ENCODE measurements around the gene COL4A3.

The COL4A3 gene

DNA sequence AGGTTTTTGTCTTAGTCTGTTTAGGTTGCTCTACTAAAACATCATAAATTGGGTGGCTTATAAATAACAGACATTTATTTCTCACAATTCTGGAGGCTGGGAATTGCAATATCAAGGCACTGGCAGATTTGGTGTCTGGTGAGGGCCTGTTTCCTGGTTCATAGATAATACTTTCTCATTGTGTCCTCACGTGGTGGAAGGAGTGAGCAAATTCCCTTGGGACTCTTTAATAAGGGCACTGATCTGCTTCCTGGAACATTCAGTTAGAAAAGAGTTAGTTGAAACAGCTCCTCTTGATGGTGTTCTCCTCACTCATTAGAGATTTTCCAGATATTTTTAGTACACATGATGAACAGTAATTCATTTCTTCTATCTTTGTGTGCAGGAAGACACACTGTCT is 22.3 kb downstream of the COL4A3 start:
- Histone ChIP-seq H3K9me3 (ENCODE audit: low read length) (no peaks in the 10 kb centered on the region), H3K9ac (ENCODE audit: low read length) (no peak overlapping the region), H3K27me3 (ENCODE audit: insufficient read depth, low read length) (no peaks in the 10 kb centered on the region), H3K79me2 (ENCODE audit: insufficient read depth, low read length) (peaks cover 11% of the 10 kb centered on the region; the same call in 1 of the 2 replicates), H2AFZ (ENCODE audit: low read length) (no peak overlapping the region), H3F3A (ENCODE audit: insufficient read depth, low read length) (no peaks in the 10 kb centered on the region), H3K27ac (ENCODE audit: low read depth, low read length, poor library complexity, severe bottlenecking) (no peak overlapping the region), H3K4me1 (ENCODE audit: insufficient read depth, low read length, severe bottlenecking) (peaks cover 13% of the 10 kb centered on the region), H3K4me2 (ENCODE audit: low read length) (no peak overlapping the region), H4K20me1 (ENCODE audit: insufficient read depth, low read length) (no peaks in the 10 kb centered on the region), H3K9me2 (ENCODE audit: low read depth, low read length) (no peaks in the 10 kb centered on the region), H3K4me3 (ENCODE audit: low read depth, low read length, poor library complexity, severe bottlenecking) (no peak overlapping the region), H3K36me3 (ENCODE audit: insufficient read depth, low read length) (peaks cover 8% of the 10 kb centered on the region; the same call in 1 of the 2 replicates)
- TF ChIP-seq EZH2 (IDR thresholded peaks at IDR 0.05; ENCODE audit: borderline replicate concordance, low read length), result no peak

DNA sequence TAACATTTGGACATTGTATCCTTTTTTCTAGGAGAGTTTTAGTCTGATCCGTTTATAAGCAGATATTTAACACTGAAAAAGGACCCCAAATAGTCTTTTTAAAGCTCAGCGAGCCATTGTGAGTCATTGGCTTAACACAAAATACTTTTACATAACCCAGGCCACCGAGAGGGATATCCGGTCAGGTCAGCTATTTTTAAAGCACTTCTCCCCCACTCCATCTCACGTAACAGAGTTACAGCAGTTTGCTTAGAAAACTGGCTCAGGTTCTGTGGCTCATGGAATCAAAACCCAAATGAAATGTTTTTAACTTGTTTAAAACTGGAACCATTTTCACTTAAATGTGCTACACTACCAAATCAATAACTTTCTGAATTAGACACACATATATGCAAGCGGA is 23.9 kb downstream of the COL4A3 start:
- H3K4me3 ChIP-seq (ENCODE audit: low read depth, low read length, poor library complexity, severe bottlenecking), result no peak overlapping the region

DNA sequence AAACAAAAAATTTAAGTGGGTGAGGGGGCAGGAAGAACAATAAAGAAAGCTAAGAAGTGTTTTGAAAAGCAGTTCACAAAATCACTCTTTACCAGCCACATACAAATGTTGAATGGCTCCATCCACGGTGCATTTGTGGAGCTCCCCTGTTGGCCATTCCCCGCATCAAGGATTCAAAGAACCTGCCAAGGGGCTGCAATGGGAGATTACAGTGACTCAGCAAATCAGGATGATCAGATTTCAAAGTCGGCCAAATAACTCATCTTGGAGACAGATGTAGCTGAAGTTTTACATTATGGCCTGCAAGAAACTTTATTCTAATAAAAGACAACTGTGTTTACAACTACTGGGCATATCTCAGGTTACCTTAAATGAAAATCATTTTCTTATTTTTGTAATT is 26.9 kb downstream of the COL4A3 start:
- Histone ChIP-seq H2AFZ (ENCODE audit: low read length) (no peak overlapping the region), H3K4me3 (ENCODE audit: low read depth, low read length, poor library complexity, severe bottlenecking) (no peak overlapping the region), H3K79me2 (ENCODE audit: insufficient read depth, low read length) (peaks cover 7% of the 10 kb centered on the region; the same call in 1 of the 2 replicates), H3F3A (ENCODE audit: insufficient read depth, low read length) (no peaks in the 10 kb centered on the region), H3K27ac (ENCODE audit: low read depth, low read length, poor library complexity, severe bottlenecking) (no peak overlapping the region), H3K9me2 (ENCODE audit: low read depth, low read length) (no peaks in the 10 kb centered on the region), H3K9me3 (ENCODE audit: low read length) (no peaks in the 10 kb centered on the region), H3K4me1 (ENCODE audit: insufficient read depth, low read length, severe bottlenecking) (peaks cover 8% of the 10 kb centered on the region), H3K4me2 (ENCODE audit: low read length) (no peak overlapping the region), H3K36me3 (ENCODE audit: insufficient read depth, low read length) (peaks cover 6% of the 10 kb centered on the region; the same call in 1 of the 2 replicates), H4K20me1 (ENCODE audit: insufficient read depth, low read length) (no peaks in the 10 kb centered on the region), H3K27me3 (ENCODE audit: insufficient read depth, low read length) (no peaks in the 10 kb centered on the region), H3K9ac (ENCODE audit: low read length) (no peak overlapping the region)
- TF ChIP-seq EZH2 (IDR thresholded peaks at IDR 0.05; ENCODE audit: borderline replicate concordance, low read length), result no peak
- TF ChIP-seq, protein P1, sequence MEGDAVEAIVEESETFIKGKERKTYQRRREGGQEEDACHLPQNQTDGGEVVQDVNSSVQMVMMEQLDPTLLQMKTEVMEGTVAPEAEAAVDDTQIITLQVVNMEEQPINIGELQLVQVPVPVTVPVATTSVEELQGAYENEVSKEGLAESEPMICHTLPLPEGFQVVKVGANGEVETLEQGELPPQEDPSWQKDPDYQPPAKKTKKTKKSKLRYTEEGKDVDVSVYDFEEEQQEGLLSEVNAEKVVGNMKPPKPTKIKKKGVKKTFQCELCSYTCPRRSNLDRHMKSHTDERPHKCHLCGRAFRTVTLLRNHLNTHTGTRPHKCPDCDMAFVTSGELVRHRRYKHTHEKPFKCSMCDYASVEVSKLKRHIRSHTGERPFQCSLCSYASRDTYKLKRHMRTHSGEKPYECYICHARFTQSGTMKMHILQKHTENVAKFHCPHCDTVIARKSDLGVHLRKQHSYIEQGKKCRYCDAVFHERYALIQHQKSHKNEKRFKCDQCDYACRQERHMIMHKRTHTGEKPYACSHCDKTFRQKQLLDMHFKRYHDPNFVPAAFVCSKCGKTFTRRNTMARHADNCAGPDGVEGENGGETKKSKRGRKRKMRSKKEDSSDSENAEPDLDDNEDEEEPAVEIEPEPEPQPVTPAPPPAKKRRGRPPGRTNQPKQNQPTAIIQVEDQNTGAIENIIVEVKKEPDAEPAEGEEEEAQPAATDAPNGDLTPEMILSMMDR (IDR thresholded peaks at IDR 0.05; ENCODE audit: low read length), result no peak

More for the DNA sequence above, 23.9 kb downstream of the COL4A3 start:
- H3K9me3 ChIP-seq (ENCODE audit: low read length), result no peaks in the 10 kb centered on the region
- no peak overlapping the region for H3K9ac ChIP-seq (ENCODE audit: low read length)
- H3K4me2 ChIP-seq (ENCODE audit: low read length), result no peak overlapping the region
- TF ChIP-seq, protein P1 (IDR thresholded peaks at IDR 0.05; ENCODE audit: low read length), result no peak
- peaks cover 11% of the 10 kb centered on the region; the same call in 1 of the 2 replicates for H3K79me2 ChIP-seq (ENCODE audit: insufficient read depth, low read length)
- no peaks in the 10 kb centered on the region for H4K20me1 ChIP-seq (ENCODE audit: insufficient read depth, low read length)
- H3K27me3 ChIP-seq (ENCODE audit: insufficient read depth, low read length), result no peaks in the 10 kb centered on the region
- H3F3A ChIP-seq (ENCODE audit: insufficient read depth, low read length), result no peaks in the 10 kb centered on the region
- H3K4me1 ChIP-seq (ENCODE audit: insufficient read depth, low read length, severe bottlenecking), result peaks cover 13% of the 10 kb centered on the region
- peaks cover 8% of the 10 kb centered on the region; the same call in 1 of the 2 replicates for H3K36me3 ChIP-seq (ENCODE audit: insufficient read depth, low read length)
- no peak overlapping the region for H2AFZ ChIP-seq (ENCODE audit: low read length)
- no peaks in the 10 kb centered on the region for H3K9me2 ChIP-seq (ENCODE audit: low read depth, low read length)
- no peak overlapping the region for H3K27ac ChIP-seq (ENCODE audit: low read depth, low read length, poor library complexity, severe bottlenecking)

DNA sequence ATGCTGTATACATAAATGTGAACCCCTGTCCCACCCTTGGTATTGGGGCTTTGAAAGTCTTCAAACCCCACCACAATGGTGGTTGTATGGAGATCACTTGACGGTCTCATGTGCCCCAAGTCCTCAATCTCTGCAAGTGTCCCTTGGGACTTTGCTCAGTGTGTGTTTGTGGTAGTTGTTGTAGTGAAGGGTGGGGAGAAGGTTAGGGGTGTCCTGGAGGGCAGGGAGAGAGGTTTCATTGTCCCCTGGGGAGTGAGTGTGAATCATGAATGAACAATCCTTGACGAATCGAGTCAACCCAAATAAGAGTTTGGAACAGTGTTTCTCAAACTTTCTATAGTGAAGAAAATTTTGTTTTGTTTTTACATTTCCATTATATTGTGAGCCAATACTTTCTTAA is 28.1 kb downstream of the COL4A3 start:
- H3K4me2 ChIP-seq (ENCODE audit: low read length), result no peak overlapping the region
- H3K4me1 ChIP-seq (ENCODE audit: insufficient read depth, low read length, severe bottlenecking), result no peaks in the 10 kb centered on the region
- H3K79me2 ChIP-seq (ENCODE audit: insufficient read depth, low read length), result peaks cover 7% of the 10 kb centered on the region; the same call in 1 of the 2 replicates
- no peaks in the 10 kb centered on the region for H3K9me2 ChIP-seq (ENCODE audit: low read depth, low read length)
- TF ChIP-seq EZH2 (IDR thresholded peaks at IDR 0.05; ENCODE audit: borderline replicate concordance, low read length), result no peak
- TF ChIP-seq, protein P1 (IDR thresholded peaks at IDR 0.05; ENCODE audit: low read length), result no peak
- no peaks in the 10 kb centered on the region for H3F3A ChIP-seq (ENCODE audit: insufficient read depth, low read length)
- peaks cover 9% of the 10 kb centered on the region for H3K36me3 ChIP-seq (ENCODE audit: insufficient read depth, low read length)
- no peaks in the 10 kb centered on the region for H3K9me3 ChIP-seq (ENCODE audit: low read length)
- no peaks in the 10 kb centered on the region for H4K20me1 ChIP-seq (ENCODE audit: insufficient read depth, low read length)
- H3K9ac ChIP-seq (ENCODE audit: low read length), result no peak overlapping the region
- H3K27me3 ChIP-seq (ENCODE audit: insufficient read depth, low read length), result no peaks in the 10 kb centered on the region
- no peak overlapping the region for H3K27ac ChIP-seq (ENCODE audit: low read depth, low read length, poor library complexity, severe bottlenecking)
- H3K4me3 ChIP-seq (ENCODE audit: low read depth, low read length, poor library complexity, severe bottlenecking), result no peak overlapping the region
- no peak overlapping the region for H2AFZ ChIP-seq (ENCODE audit: low read length)

All from OCI-LY1 (cell line).